ENCODE data around the gene NDUFS2.

DNA sequence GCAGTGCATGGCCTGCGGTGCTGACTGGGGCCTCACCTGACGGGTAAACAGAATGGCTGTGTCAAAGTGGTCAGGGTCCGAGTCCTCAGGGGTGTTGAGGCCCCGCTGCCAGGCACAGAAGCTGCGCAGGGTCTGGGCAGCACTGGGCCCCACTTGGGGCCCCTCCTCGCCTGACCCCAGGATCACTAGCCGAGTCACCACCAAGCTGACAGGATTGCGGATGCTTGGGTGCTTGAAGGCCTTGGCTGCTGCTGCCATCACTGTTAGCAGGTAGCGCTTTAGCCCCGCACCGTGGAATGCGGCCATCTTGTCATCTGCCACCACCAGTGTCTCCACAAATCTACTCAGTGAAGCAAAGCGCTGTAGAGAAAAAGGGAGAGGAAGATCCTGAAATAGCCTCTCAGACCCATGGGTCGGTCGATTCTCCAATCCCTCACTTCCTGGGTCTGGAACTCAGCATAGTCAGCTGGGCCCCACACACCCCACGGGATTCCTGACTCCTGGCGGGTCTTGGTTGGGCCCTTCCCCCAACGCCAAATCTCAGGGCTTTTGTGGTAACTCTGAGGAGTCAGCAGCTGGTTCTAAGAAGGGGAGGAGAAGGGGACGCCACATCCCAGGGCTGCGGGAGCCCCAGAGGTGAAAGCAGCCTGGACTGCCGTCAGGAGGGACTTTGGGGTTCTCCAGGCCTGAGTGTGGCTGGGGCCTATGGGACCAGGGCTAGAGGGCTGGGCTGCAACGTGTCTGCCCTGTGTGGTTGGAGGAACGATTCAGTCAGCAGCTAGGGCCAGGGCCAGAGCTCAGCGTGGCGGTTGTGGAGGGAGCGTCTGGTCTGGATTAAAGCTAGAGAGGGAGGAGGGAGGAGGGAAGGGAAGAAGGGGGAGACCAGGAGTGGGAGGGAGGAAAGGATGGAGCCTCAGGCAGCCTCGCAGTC is 5.4 kb upstream of the NDUFS2 start:
- no peak for TF ChIP-seq EZH2 (IDR thresholded peaks at IDR 0.05; ENCODE audit: insufficient read depth, poor library complexity, severe bottlenecking)
- TF ChIP-seq EZH2phosphoT487 (IDR thresholded peaks at IDR 0.05; ENCODE audit: insufficient read depth, low read depth) = no peak
